Pons (tissue), 1 donor: ENCODE results near the gene ZNF837.
A peak's percentile ranks its signal among the peaks of the same experiment; 100 is the strongest.
"Not testable (repeated sequence)": the region's sequence is repeated elsewhere in the genome, so short reads cannot be mapped to it uniquely, and the experiment has no call there.

Experiments
- DNase-seq: peaks from one replicate; pipeline ENCODE4 v3.0.0-alpha.2; 2016; ENCODE audit warnings: low spot score

The ZNF837 gene

GRCh38 chr19:58380662-58381459 lies at the start of gene ZNF837:
ZNF837 (minus strand) TSS chr19:58381030; CDS start chr19:58369332, 11,698 bp downstream.
- DNase-seq, result peak; percentile 100

- no peak for DNase-seq
Observed at GRCh38 chr19:58429745-58430144, 48.9 kb upstream of the ZNF837 start.

- DNase-seq, result no peak
Observed at GRCh38 chr19:58428617-58429016, 47.8 kb upstream of the ZNF837 start.

GRCh38 chr19:58417071-58417470 lies 36.2 kb upstream of the ZNF837 start:
- DNase-seq, result no peak

GRCh38 chr19:58416604-58417003 lies 35.8 kb upstream of the ZNF837 start:
- no peak for DNase-seq

- DNase-seq, result no peak
Observed at GRCh38 chr19:58409010-58409790, 28.4 kb upstream of the ZNF837 start.

GRCh38 chr19:58408152-58409009 lies 27.6 kb upstream of the ZNF837 start, which contains the start of gene ZNF584:
ZNF584 (plus strand) TSS chr19:58408649; CDS start chr19:58409148, 499 bp downstream.
- DNase-seq, result peak; percentile 97

- no peak for DNase-seq
Observed at GRCh38 chr19:58407658-58408151, 26.9 kb upstream of the ZNF837 start.

GRCh38 chr19:58406818-58407657 lies 26.2 kb upstream of the ZNF837 start:
- DNase-seq, result no peak

GRCh38 chr19:58403920-58404478 lies 23.2 kb upstream of the ZNF837 start:
- not testable (repeated sequence) for DNase-seq

GRCh38 chr19:58401840-58402421 lies 21.1 kb upstream of the ZNF837 start:
- no peak for DNase-seq

- DNase-seq, result peak; percentile 99
Observed at GRCh38 chr19:58400916-58401839, 20.3 kb upstream of the ZNF837 start.

GRCh38 chr19:58400316-58400915 lies 19.6 kb upstream of the ZNF837 start:
- DNase-seq, result peak; percentile 75

GRCh38 chr19:58399903-58400302 lies 19.1 kb upstream of the ZNF837 start:
- DNase-seq, result no peak

- DNase-seq, result no peak
Observed at GRCh38 chr19:58398545-58398944, 17.7 kb upstream of the ZNF837 start.

- DNase-seq, result no peak
Observed at GRCh38 chr19:58398087-58398486, 17.3 kb upstream of the ZNF837 start.

GRCh38 chr19:58397533-58398037 lies 16.8 kb upstream of the ZNF837 start:
- no peak for DNase-seq
